Endothelial cell of umbilical vein (primary cell): ENCODE results near the gene IFNA14. TPM values are rescaled to one million over a fixed set of nuclear protein-coding genes. Genes with fewer than 3 reads are reported as not detected.
"Not testable (repeated sequence)": the region's sequence is repeated elsewhere in the genome, so short reads cannot be mapped to it uniquely, and the experiment has no call there.

Experiments
- BruUV-seq: library from RNA; stranded (reverse); fragments of 400-500 nt; replicated peaks from 2 replicates; lab custom pipeline; 2021; lab: Mats Ljungman, UMichigan
- CTCF ChIA-PET: fragments of 300-600, 350-600 bp; sonication (Branson Sonifier 250); formaldehyde crosslinking; loops from one replicate; lab custom pipeline; 2021; ENCODE audit warnings: antibody characterized with exemption, inconsistent platforms; lab: Charles Lee
- POLR2A ChIA-PET: fragments of 300-600, 350-600 bp; sonication (Branson Sonifier 250); formaldehyde crosslinking; loops from one replicate; lab custom pipeline; 2021; ENCODE audit warnings: antibody characterized with exemption, inconsistent platforms; lab: Charles Lee
- DNase-seq: peaks from one replicate; pipeline ENCODE4 v3.0.0-alpha.2; 2011; ENCODE audit warnings: low read depth, low spot score
- FAIRE-seq: peaks from 2 replicates; lab custom pipeline; 2011; peaks lifted over from hg19 to GRCh38; lab: Jason Lieb, UNC
- H2AFZ ChIP-seq: 2 replicates; pipeline ENCODE4 v1.6.0; 2012; ENCODE audit warnings: low read depth, low read length, control low read depth, inconsistent platforms
- H3K27ac ChIP-seq: 2 replicates; pipeline ENCODE4 v1.5.1; 2011; ENCODE audit warnings: low read depth, mild to moderate bottlenecking, control low read depth, low read length, moderate library complexity; ENCODE audit not compliant: insufficient read depth
- H3K27me3 ChIP-seq, 2 experiments: 2 replicates each; pipeline versions ENCODE4 v1.6.0 to v1.6.1; 2011; ENCODE audit warnings: low read length in 2 of 2, mixed read lengths in 1 of 2; ENCODE audit not compliant: control insufficient read depth in 2 of 2, insufficient read depth in 2 of 2
- H3K36me3 ChIP-seq, 2 experiments: 2 replicates in 1 of 2; 3 replicates in 1 of 2; pipeline ENCODE4 v1.5.1; 2011; ENCODE audit warnings: low read length in 2 of 2, mild to moderate bottlenecking in 1 of 2, moderate library complexity in 1 of 2; ENCODE audit not compliant: control insufficient read depth in 2 of 2, insufficient read depth in 2 of 2; ENCODE audit errors: extremely low read depth in 1 of 2
- H3K4me1 ChIP-seq: 3 replicates; pipeline ENCODE4 v1.5.1; 2011; ENCODE audit warnings: mild to moderate bottlenecking, low read length; ENCODE audit not compliant: control insufficient read depth, insufficient read depth; ENCODE audit errors: extremely low read depth
- H3K4me2 ChIP-seq: 2 replicates; pipeline ENCODE4 v1.6.1; 2011; ENCODE audit warnings: low read length, control low read depth, mixed read lengths; ENCODE audit not compliant: insufficient read depth
- H3K4me3 ChIP-seq, 3 experiments: fragments of 200-600 bp in 1 of 3; sonication (generic), shearing (Covaris generic) in 1 of 3; replicated peaks in 1 of 3; 2 replicates each; pipeline ENCODE4 v1.5.1; 2011 to 2016; ENCODE audit warnings: control low read depth in 3 of 3, low read length in 3 of 3, mild to moderate bottlenecking in 2 of 3, inconsistent platforms in 1 of 3, low read depth in 1 of 3, moderate library complexity in 1 of 3; ENCODE audit not compliant: insufficient read depth in 1 of 3
- H3K79me2 ChIP-seq: 2 replicates; pipeline ENCODE4 v1.6.0; 2012; ENCODE audit warnings: low read length, inconsistent platforms; ENCODE audit not compliant: control insufficient read depth, insufficient read depth
- H3K9ac ChIP-seq: replicated peaks from 2 replicates; pipeline ENCODE3; 2011; ENCODE audit warnings: low read length, control low read depth; ENCODE audit not compliant: insufficient read depth; ENCODE audit errors: extremely low read depth
- H3K9me1 ChIP-seq: replicated peaks from 3 replicates; pipeline ENCODE4 v1.6.0; 2011; ENCODE audit warnings: mild to moderate bottlenecking, low read length; ENCODE audit not compliant: control insufficient read depth, insufficient read depth; ENCODE audit errors: extremely low read depth
- H3K9me3 ChIP-seq: replicated peaks from 2 replicates; pipeline ENCODE4 v1.5.1; 2012; ENCODE audit warnings: low read length, inconsistent platforms; ENCODE audit not compliant: control insufficient read depth, insufficient read depth
- H4K20me1 ChIP-seq: replicated peaks from 2 replicates; pipeline ENCODE3; 2011; ENCODE audit warnings: mild to moderate bottlenecking, low read length; ENCODE audit not compliant: control insufficient read depth, insufficient read depth; ENCODE audit errors: extremely low read depth
- CTCF ChIP-seq, 2 donors: IDR thresholded peaks; 1 replicate in 1 of 2; 2 replicates in 1 of 2; pipeline ENCODE4 v1.5.1; 2011; ENCODE audit warnings: low read length in 2 of 2, mild to moderate bottlenecking in 2 of 2, moderate library complexity in 2 of 2, control low read depth in 1 of 2, inconsistent platforms in 1 of 2, low read depth in 1 of 2; ENCODE audit not compliant: insufficient read depth in 1 of 2; ENCODE audit errors: extremely low read depth in 1 of 2
- EZH2 ChIP-seq: IDR thresholded peaks from 2 replicates; pipeline ENCODE4 v1.6.1; 2012; ENCODE audit warnings: borderline replicate concordance, low read depth, mild to moderate bottlenecking, moderate library complexity, low read length, inconsistent platforms; ENCODE audit not compliant: severe bottlenecking
- FOS ChIP-seq: IDR thresholded peaks from 2 replicates; pipeline ENCODE4 v1.6.1; 2011; ENCODE audit warnings: mild to moderate bottlenecking, low read length, moderate library complexity, borderline replicate concordance; ENCODE audit not compliant: insufficient read depth
- GATA2 ChIP-seq: IDR thresholded peaks from 2 replicates; pipeline ENCODE4 v1.7.0; 2011; ENCODE audit warnings: low read depth, mild to moderate bottlenecking, moderate library complexity, mixed read lengths, low read length; ENCODE audit not compliant: insufficient read length, insufficient read depth
- JUN ChIP-seq: IDR thresholded peaks from 2 replicates; pipeline ENCODE4 v1.6.1; 2011; ENCODE audit warnings: borderline replicate concordance, low read depth; ENCODE audit not compliant: insufficient read length, insufficient read depth
- MAX ChIP-seq: IDR thresholded peaks from 2 replicates; pipeline ENCODE4 v1.6.1; 2011; ENCODE audit not compliant: insufficient read depth, insufficient read length
- MYC ChIP-seq: IDR thresholded peaks from one replicate; pipeline ENCODE4 v1.6.1; 2011; ENCODE audit warnings: mild to moderate bottlenecking, low read depth, low read length
- POLR2A ChIP-seq: IDR thresholded peaks from 2 replicates; pipeline ENCODE4 v1.6.1; 2012; ENCODE audit warnings: low read depth, mild to moderate bottlenecking, control low read depth, low read length
- POLR2AphosphoS5 ChIP-seq: IDR thresholded peaks from 2 replicates; pipeline ENCODE4 v1.6.1; 2012; ENCODE audit warnings: low read depth, mild to moderate bottlenecking, control low read depth, low read length, moderate library complexity; ENCODE audit not compliant: insufficient read depth
- dilution Hi-C: fragments of 300-500 bp; cut with MboI; formaldehyde crosslinking; loops from one replicate; pipeline ENCODE4 v1.15.0; 2019; ENCODE audit warnings: low sequenced_read_pairs; ENCODE audit not compliant: extremely low pct_ligation_motif_present
- intact Hi-C: fragments of 100-400 bp; cut with micrococcal nuclease; formaldehyde crosslinking; loops from one replicate; pipeline ENCODE4 v1.10.0; 2022
- polyA plus RNA-seq, 4 experiments: library from polyadenylated mRNA; depleted of rRNA in 3 of 4; stranded (reverse) in 3 of 4; unstranded in 1 of 4; fragments of >200 nt; gene quantifications; 2 replicates each; pipeline versions ENCODE4 v1.2.1 to v1.2.3, GENCODE V29; 2011 to 2012; ENCODE audit warnings: missing spikeins in 1 of 4
- total RNA-seq: library from RNA; stranded (reverse); gene quantifications from 2 replicates; pipeline ENCODE4 v1.2.3, GENCODE V29; 2021

IFNA14 gene
- total and polyA plus RNA-seq, 2 donors (not counting 3 experiments of a cell fraction or from before 2014, with no cell fraction given), result not detected

DNA sequence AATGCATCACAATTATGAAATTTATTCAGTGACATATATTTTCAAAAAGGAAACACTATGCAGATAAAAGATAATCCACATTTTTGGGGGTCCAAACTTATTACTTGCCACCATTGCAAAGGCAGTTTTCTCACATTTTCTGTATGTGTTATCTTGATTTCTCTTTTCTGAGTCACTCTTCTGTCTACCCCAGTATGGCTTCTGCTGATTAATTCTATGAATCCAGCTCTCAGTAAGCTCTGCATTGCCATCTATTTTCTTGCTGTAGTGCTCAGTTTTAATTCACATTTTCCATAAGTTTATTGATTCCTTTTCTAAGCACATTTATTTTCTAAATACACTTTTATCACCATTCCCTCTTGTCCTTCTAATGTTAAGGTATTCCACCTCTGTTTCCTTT lies 34.6 kb downstream of the IFNA14 start:
- TF ChIP-seq POLR2A (no peak), EZH2 (no peak), FOS (no peak), CTCF (IDR thresholded peaks at IDR 0.05; ENCODE audit: extremely low read depth in 1 of 2, insufficient read depth in 1 of 2, low read depth in 1 of 2, low read length in 2 of 2) (no peak), JUN (no peak), GATA2 (no peak), POLR2AphosphoS5 (no peak), MAX (no peak), MYC (no peak)
- BruUV-seq, result no TSS peak
- Histone ChIP-seq H3K4me1 (no peaks in the 10 kb centered on the region), H3K4me2 (no peak overlapping the region), H3K36me3 (no peaks in the 10 kb centered on the region), H3K9ac (no peak overlapping the region), H3K27ac (no peak overlapping the region), H3K9me3 (no peaks in the 10 kb centered on the region), H3K4me3 (no peak overlapping the region), H3K79me2 (no peaks in the 10 kb centered on the region), H2AFZ (no peak overlapping the region), H3K27me3 (peaks cover 2 to 9% of the 10 kb centered on the region in 2 experiments), H3K9me1 (no peaks in the 10 kb centered on the region), H4K20me1 (no peaks in the 10 kb centered on the region)
- ChIA-PET POLR2A (no interaction called here), CTCF (no interaction called here)
- dilution Hi-C loops, result no loop called here
- DNase-seq (no peak), FAIRE-seq (no peak)
- intact Hi-C loops, result no loop called here

DNA sequence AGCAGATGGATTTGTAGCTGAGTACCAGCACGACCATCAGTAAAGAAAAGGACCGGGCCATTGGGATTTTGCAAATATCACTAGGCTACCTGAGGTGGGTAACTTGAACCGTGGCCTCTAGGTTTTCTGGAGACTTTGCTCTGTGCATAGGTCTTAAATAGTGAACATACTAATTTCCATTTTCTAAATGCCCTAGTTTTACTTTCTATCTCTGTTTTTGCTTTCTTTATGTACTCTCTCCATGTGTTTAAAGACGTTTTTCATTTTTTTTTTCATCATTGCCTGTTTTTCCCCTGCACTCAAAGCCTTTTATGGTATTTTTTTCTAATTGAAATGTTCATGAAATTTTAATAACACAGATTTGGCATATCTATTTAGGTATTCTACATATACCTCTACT lies 37.7 kb downstream of the IFNA14 start, which contains the start of gene IFNA7:
Gene IFNA7, minus strand, starts transcription at position 101 of the 400 bp plus-strand sequence. Its CDS starts 40 bp downstream, at position 61.
- CTCF ChIA-PET, result interaction anchor here (1.0 kb wide), 1 partner anchor 194 kb away, joined by 3 read pairs; no protein-coding TSS in a partner anchor

More for the DNA sequence above, 37.7 kb downstream of the IFNA14 start, which contains the start of gene IFNA7:
- H3K9ac ChIP-seq, H3K4me3 ChIP-seq, H3K9me3 ChIP-seq, H3K9me1 ChIP-seq, H3K4me1 ChIP-seq, BruUV-seq, H3K4me2 ChIP-seq, FAIRE-seq, DNase-seq, dilution Hi-C loops, intact Hi-C loops, H3K27ac ChIP-seq, H3K36me3 ChIP-seq, H3K79me2 ChIP-seq, POLR2A ChIA-PET, H2AFZ ChIP-seq, H3K27me3 ChIP-seq, H4K20me1 ChIP-seq: not testable (repeated sequence)
